Neural cell (in vitro differentiated cells): Measurements from ENCODE around the gene C20orf141.

Source experiments
- CTCF ChIP-seq: fragments of 450-650 bp; IDR thresholded peaks from 2 replicates; pipeline ENCODE4 v1.5.1; 2014; ENCODE audit warnings: antibody characterized with exemption, mild to moderate bottlenecking, moderate library complexity; ENCODE audit not compliant: poor library complexity, severe bottlenecking
- EP300 ChIP-seq: fragments of 450-650 bp; conservative IDR thresholded peaks from 2 replicates; pipeline ENCODE4 v1.6.1; 2014; ENCODE audit warnings: antibody characterized with exemption, mild to moderate bottlenecking, moderate library complexity; ENCODE audit not compliant: poor library complexity, severe bottlenecking
- EZH2 ChIP-seq: fragments of 200-600, 300-800 bp; shearing (Covaris generic), sonication (generic); IDR thresholded peaks from 2 replicates; pipeline ENCODE4 v1.6.1; 2014; ENCODE audit warnings: antibody characterized with exemption, low read length, borderline replicate concordance, mild to moderate bottlenecking; ENCODE audit not compliant: insufficient read depth, poor library complexity, severe bottlenecking
- MXI1 ChIP-seq: fragments of 450-650 bp; conservative IDR thresholded peaks from 2 replicates; pipeline ENCODE4 v1.6.1; 2014; ENCODE audit warnings: antibody characterized with exemption, mild to moderate bottlenecking; ENCODE audit not compliant: poor library complexity, severe bottlenecking
- POLR2AphosphoS5 ChIP-seq: IDR thresholded peaks from 2 replicates; pipeline ENCODE4 v1.6.1; 2012
- RAD21 ChIP-seq: fragments of 450-650 bp; conservative IDR thresholded peaks from 2 replicates; pipeline ENCODE4 v1.6.1; 2014; ENCODE audit warnings: antibody characterized with exemption, mild to moderate bottlenecking, moderate library complexity
- REST ChIP-seq: IDR thresholded peaks from 2 replicates; pipeline ENCODE4 v1.6.1; 2012; ENCODE audit warnings: borderline replicate concordance
- TAF1 ChIP-seq: IDR thresholded peaks from 2 replicates; pipeline ENCODE4 v1.6.1; 2012; ENCODE audit warnings: low read depth

GRCh38 chr20:2799271-2799670, 15.5 kb upstream of the C20orf141 start:
- TF ChIP-seq CTCF (no peak), EZH2 (no peak), POLR2AphosphoS5 (no peak), REST (no peak), MXI1 (no peak), RAD21 (no peak), EP300 (no peak), TAF1 (no peak)
